KMS-11 (cell line): Measurements from ENCODE around the gene MACROD2.

Experiments
- H2AFZ ChIP-seq: fragments of 200-600 bp; sonication (generic); 2 replicates; pipeline ENCODE4 v1.6.1; 2016; ENCODE audit warnings: antibody characterized with exemption, mixed run types, low read depth
- H3K27ac ChIP-seq: fragments of 200-600 bp; sonication (generic); 2 replicates; pipeline ENCODE4 v1.6.1; 2016; ENCODE audit warnings: mild to moderate bottlenecking, mixed run types
- H3K27me3 ChIP-seq: fragments of 200-600 bp; sonication (generic); 2 replicates; pipeline ENCODE4 v1.6.1; 2017; ENCODE audit warnings: mild to moderate bottlenecking, low read depth, mixed run types, moderate library complexity; ENCODE audit not compliant: insufficient read depth
- H3K36me3 ChIP-seq: fragments of 200-600 bp; sonication (generic); 2 replicates; pipeline ENCODE4 v1.6.1; 2017; ENCODE audit warnings: mild to moderate bottlenecking, mixed run types; ENCODE audit not compliant: insufficient read depth
- H3K4me1 ChIP-seq: fragments of 200-600 bp; sonication (generic); 2 replicates; pipeline ENCODE4 v1.6.1; 2016; ENCODE audit warnings: mild to moderate bottlenecking, low read depth, mixed run types; ENCODE audit not compliant: poor library complexity, severe bottlenecking
- H3K4me2 ChIP-seq: fragments of 200-600 bp; sonication (generic); 2 replicates; pipeline ENCODE4 v1.7.0; 2016; ENCODE audit warnings: mild to moderate bottlenecking, mixed run types
- H3K4me3 ChIP-seq: fragments of 200-600 bp; sonication (generic); IDR thresholded peaks from 2 replicates; pipeline ENCODE4 v1.6.1; 2017; ENCODE audit warnings: low read depth, low read length, mixed read lengths; ENCODE audit not compliant: insufficient read depth
- H3K79me2 ChIP-seq: fragments of 200-600 bp; sonication (generic); 2 replicates; pipeline ENCODE4 v1.6.1; 2016; ENCODE audit warnings: low read depth, mixed run types; ENCODE audit not compliant: insufficient read depth
- H3K9ac ChIP-seq: fragments of 200-600 bp; sonication (generic); 2 replicates; pipeline ENCODE4 v1.6.1; 2016; ENCODE audit warnings: mild to moderate bottlenecking, mixed run types
- H4K20me1 ChIP-seq: fragments of 200-600 bp; sonication (generic); 2 replicates; pipeline ENCODE4 v1.6.1; 2016; ENCODE audit warnings: mild to moderate bottlenecking, mixed run types; ENCODE audit not compliant: insufficient read depth
- TF ChIP-seq, protein P1 (sequence below): fragments of 200-600 bp; sonication (generic); conservative IDR thresholded peaks from 2 replicates; pipeline ENCODE4 v1.6.1; 2017; ENCODE audit warnings: low read depth, mild to moderate bottlenecking, antibody characterized with exemption, low read length, moderate library complexity, mixed read lengths

Gene MACROD2

DNA sequence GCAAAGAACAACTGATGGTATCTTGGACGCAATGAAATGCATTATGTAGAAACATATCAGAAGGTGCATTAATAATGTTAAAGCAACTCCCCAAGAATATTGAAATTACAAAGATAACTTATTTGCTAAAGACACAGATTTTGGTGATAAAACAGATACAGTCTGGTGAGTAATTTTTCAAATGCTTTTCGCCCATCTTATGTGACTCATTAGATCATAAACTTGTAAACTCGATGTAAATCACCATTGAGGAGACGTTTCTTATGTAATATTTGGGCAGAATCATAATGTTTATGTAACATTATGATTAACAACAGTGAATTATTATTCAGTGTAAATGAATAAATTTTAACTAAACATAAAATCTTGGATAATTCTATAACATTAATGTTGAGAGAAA lies 1969.8 kb downstream of the MACROD2 start:
- TF ChIP-seq, protein P1, sequence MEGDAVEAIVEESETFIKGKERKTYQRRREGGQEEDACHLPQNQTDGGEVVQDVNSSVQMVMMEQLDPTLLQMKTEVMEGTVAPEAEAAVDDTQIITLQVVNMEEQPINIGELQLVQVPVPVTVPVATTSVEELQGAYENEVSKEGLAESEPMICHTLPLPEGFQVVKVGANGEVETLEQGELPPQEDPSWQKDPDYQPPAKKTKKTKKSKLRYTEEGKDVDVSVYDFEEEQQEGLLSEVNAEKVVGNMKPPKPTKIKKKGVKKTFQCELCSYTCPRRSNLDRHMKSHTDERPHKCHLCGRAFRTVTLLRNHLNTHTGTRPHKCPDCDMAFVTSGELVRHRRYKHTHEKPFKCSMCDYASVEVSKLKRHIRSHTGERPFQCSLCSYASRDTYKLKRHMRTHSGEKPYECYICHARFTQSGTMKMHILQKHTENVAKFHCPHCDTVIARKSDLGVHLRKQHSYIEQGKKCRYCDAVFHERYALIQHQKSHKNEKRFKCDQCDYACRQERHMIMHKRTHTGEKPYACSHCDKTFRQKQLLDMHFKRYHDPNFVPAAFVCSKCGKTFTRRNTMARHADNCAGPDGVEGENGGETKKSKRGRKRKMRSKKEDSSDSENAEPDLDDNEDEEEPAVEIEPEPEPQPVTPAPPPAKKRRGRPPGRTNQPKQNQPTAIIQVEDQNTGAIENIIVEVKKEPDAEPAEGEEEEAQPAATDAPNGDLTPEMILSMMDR, result no peak
- H3K4me1 ChIP-seq, result no peaks in the 10 kb centered on the region
- no peak overlapping the region for H3K4me2 ChIP-seq
- H3K27ac ChIP-seq, result no peak overlapping the region
- no peaks in the 10 kb centered on the region for H3K27me3 ChIP-seq
- H3K36me3 ChIP-seq, result no peaks in the 10 kb centered on the region
- no peak overlapping the region for H3K9ac ChIP-seq
- H4K20me1 ChIP-seq, result no peaks in the 10 kb centered on the region
- H3K4me3 ChIP-seq, result no peak overlapping the region
- no peaks in the 10 kb centered on the region for H3K79me2 ChIP-seq
- no peak overlapping the region for H2AFZ ChIP-seq

GRCh38 chr20:15967334-15967733 lies 1972.0 kb downstream of the MACROD2 start:
- no peak overlapping the region for H3K9ac ChIP-seq
- no peak overlapping the region for H3K4me2 ChIP-seq
- H3K79me2 ChIP-seq, result no peaks in the 10 kb centered on the region
- TF ChIP-seq, protein P1, result no peak
- no peaks in the 10 kb centered on the region for H4K20me1 ChIP-seq
- H2AFZ ChIP-seq, result no peak overlapping the region
- H3K36me3 ChIP-seq, result no peaks in the 10 kb centered on the region
- no peaks in the 10 kb centered on the region for H3K27me3 ChIP-seq
- H3K4me3 ChIP-seq, result no peak overlapping the region
- no peak overlapping the region for H3K27ac ChIP-seq
- H3K4me1 ChIP-seq, result no peaks in the 10 kb centered on the region

- Histone ChIP-seq H3K9ac (no peak overlapping the region), H4K20me1 (no peaks in the 10 kb centered on the region), H2AFZ (no peak overlapping the region), H3K79me2 (no peaks in the 10 kb centered on the region), H3K4me2 (no peak overlapping the region), H3K4me1 (no peaks in the 10 kb centered on the region), H3K27ac (no peak overlapping the region), H3K36me3 (no peaks in the 10 kb centered on the region), H3K27me3 (no peaks in the 10 kb centered on the region), H3K4me3 (no peak overlapping the region)
- TF ChIP-seq, protein P1, result no peak
Observed at GRCh38 chr20:15976047-15976736, 1980.9 kb downstream of the MACROD2 start.

- TF ChIP-seq, protein P1, result no peak
- Histone ChIP-seq H3K4me2 (no peak overlapping the region), H3K79me2 (no peaks in the 10 kb centered on the region), H2AFZ (no peak overlapping the region), H4K20me1 (no peaks in the 10 kb centered on the region), H3K27me3 (no peaks in the 10 kb centered on the region), H3K36me3 (no peaks in the 10 kb centered on the region), H3K4me1 (no peaks in the 10 kb centered on the region), H3K27ac (no peak overlapping the region), H3K9ac (no peak overlapping the region), H3K4me3 (no peak overlapping the region)
Observed at GRCh38 chr20:15977026-15977425, 1981.7 kb downstream of the MACROD2 start.
